Measurements from ENCODE around the gene CRHR2. TPM values are rescaled to one million over a fixed set of nuclear protein-coding genes. Genes with fewer than 3 reads are reported as not detected.

Gene CRHR2
- polyA plus RNA-seq, 1 of the 3 experiments (the other 2 are of a cell fraction) = not detected

- Histone ChIP-seq H3K27me3 (ENCODE audit: insufficient read depth) (no peaks in the 10 kb centered on the region), H3K4me1 (ENCODE audit: control insufficient read depth in 1 of 2, insufficient read depth in 2 of 2, low read depth in 1 of 2, low read length in 1 of 2) (no peaks in the 10 kb centered on the region; a peak in 1 of 4 replicates), H3K79me2 (ENCODE audit: insufficient read depth) (no peaks in the 10 kb centered on the region), H3K27ac (ENCODE audit: low read depth in 2 of 2, low read length in 1 of 2) (no peak overlapping the region), H3K9me3 (no peaks in the 10 kb centered on the region), H4K20me1 (ENCODE audit: insufficient read depth) (no peaks in the 10 kb centered on the region), H3K36me3 (replicated peaks in 1 of 2; ENCODE audit: control insufficient read depth in 1 of 2, insufficient read depth in 2 of 2, low read length in 1 of 2) (no peaks in the 10 kb centered on the region), H3F3A (replicated peaks; ENCODE audit: insufficient read depth) (no peaks in the 10 kb centered on the region), H2AFZ (ENCODE audit: low read depth) (no peak overlapping the region), H3K9me2 (no peaks in the 10 kb centered on the region), H3K4me2 (no peak overlapping the region), H3K4me3 (ENCODE audit: low read depth in 2 of 2, low read length in 1 of 2) (no peak overlapping the region), H3K9ac (no peak overlapping the region)
- CTCF ChIA-PET = interaction anchor here (0.5 to 1.3 kb wide), 2 partner anchors 8 to 40 kb away, joined by 4 read pairs; no protein-coding TSS in a partner anchor
- DNase-seq = no peak
- 74% methylated on average over 18 of the region's 22 CpGs for WGBS (ENCODE audit: low lambda C conversion rate)
- POLR2A ChIA-PET = no interaction called here
- TF ChIP-seq FOSL2 (IDR thresholded peaks at IDR 0.05; ENCODE audit: borderline replicate concordance, low read depth) = no peak
- no peak for TF ChIP-seq TEAD4 (IDR thresholded peaks at IDR 0.05; ENCODE audit: borderline replicate concordance, insufficient read depth)
- TF ChIP-seq RFX5 (IDR thresholded peaks at IDR 0.05; ENCODE audit: low read length) = no peak
- no peak for TF ChIP-seq GABPA (IDR thresholded peaks at IDR 0.05; ENCODE audit: low read depth)
- TF ChIP-seq ZBTB33 (IDR thresholded peaks at IDR 0.05; ENCODE audit: borderline replicate concordance, low read depth) = no peak
- TF ChIP-seq CTCF (IDR thresholded peaks at IDR 0.05) = no peak
- no peak for TF ChIP-seq MXI1 (IDR thresholded peaks at IDR 0.05; ENCODE audit: low read depth, low read length)
- no peak for TF ChIP-seq GATA2 (CRISPR knock-in tag; IDR thresholded peaks at IDR 0.05)
- no peak for TF ChIP-seq IRF3 (IDR thresholded peaks at IDR 0.05; ENCODE audit: low read depth, low read length)
- no peak for TF ChIP-seq NRF1 (IDR thresholded peaks at IDR 0.05; ENCODE audit: low read depth, low read length)
- no peak for TF ChIP-seq FOXM1 (IDR thresholded peaks at IDR 0.05; ENCODE audit: low read depth)
- no peak for TF ChIP-seq MEF2A (IDR thresholded peaks at IDR 0.05; ENCODE audit: borderline replicate concordance, low read depth)
- no peak for TF ChIP-seq RAD21 (IDR thresholded peaks at IDR 0.05; ENCODE audit: low read length)
- TF ChIP-seq SMC3 (IDR thresholded peaks at IDR 0.05; ENCODE audit: low read depth, low read length) = no peak
- no peak for TF ChIP-seq ELF1 (IDR thresholded peaks at IDR 0.05)
- no peak for TF ChIP-seq FOXJ3 (CRISPR knock-in tag; IDR thresholded peaks at IDR 0.05)
Measured at GRCh38 chr7:30655096-30655970, 26.9 kb downstream of the CRHR2 start.
